Motor neuron (in vitro differentiated cells): Measurements from ENCODE around the gene TYSND1. TPM values are rescaled to one million over a fixed set of nuclear protein-coding genes. Genes with fewer than 3 reads are reported as not detected.
"Not testable (repeated sequence)": the region's sequence is repeated elsewhere in the genome, so short reads cannot be mapped to it uniquely, and the experiment has no call there.

ENCODE experiments used
- ATAC-seq, 8 experiments: fragments of 200-7000 bp; cut with Tn5 transposase; replicated peaks in 6 of 8; 2 replicates each; pipeline ENCODE4 v1.8.0; 2021; ENCODE audit warnings: mild to moderate bottlenecking in 8 of 8, moderate library complexity in 8 of 8
- H3K27ac ChIP-seq, 2 donors: fragments of 250-450 bp; sonication (Bioruptor Pico); 2 replicates each; pipeline ENCODE4 v1.9.0; 2021; ENCODE audit warnings: antibody characterized with exemption in 2 of 2, mild to moderate bottlenecking in 2 of 2, moderate library complexity in 1 of 2
- H3K4me1 ChIP-seq, 2 donors: fragments of 250-450 bp; sonication (Bioruptor Pico); replicated peaks in 1 of 2; 2 replicates each; pipeline ENCODE4 v1.6.1; 2021; ENCODE audit warnings: antibody characterized with exemption in 2 of 2, mild to moderate bottlenecking in 2 of 2, moderate library complexity in 1 of 2
- H3K4me3 ChIP-seq, 5 donors: fragments of 250-450 bp; sonication (Bioruptor Pico); 2 replicates each; pipeline ENCODE4 v1.9.0; 2021; ENCODE audit warnings: antibody characterized with exemption in 5 of 5, mild to moderate bottlenecking in 5 of 5, moderate library complexity in 4 of 5
- WGBS, 10 experiments: fragments of 450-650 bp; shearing (Covaris generic); methylation state at CpG; one replicate each; pipeline ENCODE4 v1.0.0; 2022; 5-methylcytosine and 5-hydroxymethylcytosine counted together
- in situ Hi-C, 9 experiments: fragments of 400-800 bp; cut with MboI; loops; one replicate each; pipeline ENCODE4 v1.15.0; 2021; ENCODE audit warnings: low sequenced_read_pairs in 9 of 9, low pct_unique_long_range_greater_than_20kb in 2 of 9; ENCODE audit not compliant: unreplicated experiment in 9 of 9
- total RNA-seq, 8 experiments: library from RNA; unstranded; fragments of 300-600 nt; gene quantifications; 2 replicates each; pipeline versions ENCODE4 v1.2.3 to v1.2.4, GENCODE V29; 2022

TYSND1 gene
- total RNA-seq, 8 experiments from 2014 or later = 5.2 to 15.9 (median 7.9) TPM

- H3K27ac ChIP-seq = no peak overlapping the region
- no peaks in the 10 kb centered on the region for H3K4me1 ChIP-seq
- in situ Hi-C loops = no loop called here
- H3K4me3 ChIP-seq = no peak overlapping the region
- 65 to 100% (median 93%) methylated on average over 1 to 14 of the region's 22 CpGs; no CpG with 5 or more reads in 3 of the 10 experiments for WGBS, 10 experiments
- no peak for ATAC-seq
These were observed 35.0 kb downstream of the TYSND1 start for GRCh38 chr10:70111496-70111895.

GRCh38 chr10:70109064-70109729 lies 37.3 kb downstream of the TYSND1 start:
- ATAC-seq = peak in 2 of 8 experiments; percentile 38 to 69
- Histone ChIP-seq H3K4me3 (no peak overlapping the region), H3K27ac (no peak overlapping the region), H3K4me1 (peaks cover 0 to 8% of the 10 kb centered on the region in 2 donors)
- in situ Hi-C loops = no loop called here
- 57 to 100% (median 86%) methylated on average over 3 to 8 of the region's 18 CpGs; no CpG with 5 or more reads in 4 of the 10 experiments for WGBS, 10 experiments

- 29 to 100% (median 87%) methylated on average over 1 to 13 of the region's 22 CpGs; no CpG with 5 or more reads in 3 of the 10 experiments for WGBS, 10 experiments
- ATAC-seq = peak in 3 of 8 experiments; percentile 29 to 76 (median 70)
- in situ Hi-C loops = no loop called here
These were observed 39.3 kb downstream of the TYSND1 start for GRCh38 chr10:70106958-70107791.

GRCh38 chr10:70101668-70102067 lies 44.8 kb downstream of the TYSND1 start:
- peaks cover 0 to 8% of the 10 kb centered on the region in 2 donors for H3K4me1 ChIP-seq
- no peak for ATAC-seq
- in situ Hi-C loops = no loop called here
- no peak overlapping the region for H3K4me3 ChIP-seq
- 42 to 100% (median 80%) methylated on average over 1 to 3 of the region's 3 CpGs; no CpG with 5 or more reads in 1 of the 10 experiments for WGBS, 10 experiments
- H3K27ac ChIP-seq = no peak overlapping the region

More at GRCh38 chr10:70106958-70107791, 39.3 kb downstream of the TYSND1 start:
- Histone ChIP-seq H3K4me1 (peaks cover 0 to 8% of the 10 kb centered on the region in 2 donors), H3K27ac (no peak overlapping the region), H3K4me3 (no peak overlapping the region)

GRCh38 chr10:70101068-70101562 lies 45.4 kb downstream of the TYSND1 start:
- H3K4me3 ChIP-seq, H3K4me1 ChIP-seq, ATAC-seq, in situ Hi-C loops, H3K27ac ChIP-seq: not testable (repeated sequence)
- WGBS, 10 experiments = 0 to 90% (median 70%) methylated on average over 2 to 9 of the region's 11 CpGs; no CpG with 5 or more reads in 4 of the 10 experiments

- no peak for ATAC-seq
- 81 to 100% (median 100%) methylated on average over 1 to 3 of the region's 3 CpGs; no CpG with 5 or more reads in 3 of the 10 experiments for WGBS, 10 experiments
- in situ Hi-C loops = no loop called here
- H3K27ac ChIP-seq = no peak overlapping the region
- H3K4me1 ChIP-seq = peaks cover 0 to 12% of the 10 kb centered on the region in 2 donors
- H3K4me3 ChIP-seq = no peak overlapping the region
These were observed 48.2 kb downstream of the TYSND1 start for GRCh38 chr10:70098271-70098670.

GRCh38 chr10:70097459-70097858 lies 49.0 kb downstream of the TYSND1 start:
- H3K4me3 ChIP-seq = no peak overlapping the region
- H3K27ac ChIP-seq = no peak overlapping the region
- in situ Hi-C loops = no loop called here
- peaks cover 0 to 12% of the 10 kb centered on the region in 2 donors for H3K4me1 ChIP-seq
- ATAC-seq = no peak

GRCh38 chr10:70096705-70097420 lies 49.6 kb downstream of the TYSND1 start:
- in situ Hi-C loops = no loop called here
- ATAC-seq = no peak
- WGBS, 10 experiments = 50 to 100% (median 90%) methylated on average over 1 to 4 of the region's 5 CpGs; no CpG with 5 or more reads in 1 of the 10 experiments
- Histone ChIP-seq H3K4me3 (no peak overlapping the region), H3K27ac (no peak overlapping the region), H3K4me1 (peaks cover 0 to 12% of the 10 kb centered on the region in 2 donors)

- Histone ChIP-seq H3K4me1 (peaks cover 0 to 12% of the 10 kb centered on the region in 2 donors), H3K27ac (no peak overlapping the region), H3K4me3 (no peak overlapping the region)
- in situ Hi-C loops = no loop called here
- WGBS, 10 experiments = 0 to 100% (median 88%) methylated on average over 1 to 6 of the region's 6 CpGs
- no peak for ATAC-seq
These were observed 50.3 kb downstream of the TYSND1 start for GRCh38 chr10:70096016-70096704.

- Histone ChIP-seq H3K27ac (no peak overlapping the region), H3K4me3 (no peak overlapping the region), H3K4me1 (peaks cover 0 to 12% of the 10 kb centered on the region in 2 donors)
- peak in 4 of 8 experiments; percentile 4 to 85 (median 65) for ATAC-seq
- in situ Hi-C loops = no loop called here
- 17 to 100% (median 45%) methylated on average over 1 to 2 of the region's 2 CpGs; no CpG with 5 or more reads in 2 of the 10 experiments for WGBS, 10 experiments
These were observed 52.2 kb downstream of the TYSND1 start for GRCh38 chr10:70094250-70094649.

- Histone ChIP-seq H3K27ac (no peak overlapping the region), H3K4me3 (no peak overlapping the region), H3K4me1 (peaks cover 0 to 12% of the 10 kb centered on the region in 2 donors)
- in situ Hi-C loops = no loop called here
- WGBS, 10 experiments = 60 to 100% (median 88%) methylated on average over 1 to 7 of the region's 9 CpGs; no CpG with 5 or more reads in 2 of the 10 experiments
- ATAC-seq = no peak
These were observed 53.1 kb downstream of the TYSND1 start for GRCh38 chr10:70093335-70093944.

- WGBS, 10 experiments = 83 to 100% (median 97%) methylated on average over 1 to 6 of the region's 7 CpGs; no CpG with 5 or more reads in 4 of the 10 experiments
- in situ Hi-C loops = no loop called here
These were observed 54.1 kb downstream of the TYSND1 start for GRCh38 chr10:70092389-70092718.

More at GRCh38 chr10:70092389-70092718, 54.1 kb downstream of the TYSND1 start:
- H3K4me1 ChIP-seq = peaks cover 0 to 12% of the 10 kb centered on the region in 2 donors
- H3K4me3 ChIP-seq = no peak overlapping the region
- H3K27ac ChIP-seq = no peak overlapping the region
- ATAC-seq = no peak
